NOMO-1 (cell line): ENCODE data around the gene PADI6.
"Not testable (repeated sequence)": the region's sequence is repeated elsewhere in the genome, so short reads cannot be mapped to it uniquely, and the experiment has no call there.

Source experiments
- DNase-seq, 2 experiments: peaks; one replicate each; lab custom pipeline; 2025; ENCODE audit not compliant: unreplicated experiment in 2 of 2; lab: John Stamatoyannopoulos, UW

PADI6 gene

GRCh38 chr1:17371896-17372295 lies at the start of gene PADI6:
Gene PADI6, plus strand, starts transcription at chr1:17372196. Its CDS starts 50 bp downstream, at chr1:17372246.
- DNase-seq, result no peak

- no peak for DNase-seq
These were observed 43.1 kb upstream of the PADI6 start for GRCh38 chr1:17328855-17329254.

- no peak for DNase-seq
These were observed 42.4 kb upstream of the PADI6 start for GRCh38 chr1:17329610-17330009.

- DNase-seq, result no peak
These were observed 41.1 kb upstream of the PADI6 start for GRCh38 chr1:17330856-17331255.

GRCh38 chr1:17333081-17333480 lies 38.9 kb upstream of the PADI6 start:
- no peak for DNase-seq

GRCh38 chr1:17335821-17336710 lies 35.9 kb upstream of the PADI6 start:
- peak; percentile 48 to 50 for DNase-seq

GRCh38 chr1:17338706-17339493 lies 33.1 kb upstream of the PADI6 start:
- no peak for DNase-seq

- no peak for DNase-seq
These were observed 32.5 kb upstream of the PADI6 start for GRCh38 chr1:17339521-17339920.

- DNase-seq, result no peak
These were observed 31.6 kb upstream of the PADI6 start for GRCh38 chr1:17340358-17340757.

- DNase-seq, result no peak
These were observed 30.0 kb upstream of the PADI6 start for GRCh38 chr1:17342014-17342441.

- DNase-seq, result not testable (repeated sequence)
These were observed 26.5 kb upstream of the PADI6 start for GRCh38 chr1:17345506-17345905.

GRCh38 chr1:17346046-17346789 lies 25.8 kb upstream of the PADI6 start:
- no peak for DNase-seq

- DNase-seq, result no peak
These were observed 24.0 kb upstream of the PADI6 start for GRCh38 chr1:17347769-17348592.

GRCh38 chr1:17348593-17349234 lies 23.3 kb upstream of the PADI6 start:
- no peak for DNase-seq

- no peak for DNase-seq
These were observed 21.9 kb upstream of the PADI6 start for GRCh38 chr1:17350083-17350482.

GRCh38 chr1:17350928-17351446 lies 21.0 kb upstream of the PADI6 start:
- DNase-seq, result no peak

- DNase-seq, result no peak
These were observed 20.2 kb upstream of the PADI6 start for GRCh38 chr1:17351598-17352324.

- DNase-seq, result no peak
These were observed 19.5 kb upstream of the PADI6 start for GRCh38 chr1:17352419-17352909.

GRCh38 chr1:17355898-17356297 lies 16.1 kb upstream of the PADI6 start:
- DNase-seq, result no peak
